Ascending aorta (tissue), 2 donors: ENCODE data around the gene SSU72. TPM values are rescaled to one million over a fixed set of nuclear protein-coding genes. Genes with fewer than 3 reads are reported as not detected.
"Not testable (repeated sequence)": the region's sequence is repeated elsewhere in the genome, so short reads cannot be mapped to it uniquely, and the experiment has no call there.

Experiments used
- DNase-seq, 2 donors: peaks; one replicate each; pipeline ENCODE4 v3.0.0-alpha.2; 2019; ENCODE audit warnings: low spot score in 2 of 2
- H3K27ac ChIP-seq, 2 donors: fragments of 200-600 bp; sonication (generic); one replicate each; pipeline ENCODE4 v1.5.1; 2016 to 2017; ENCODE audit warnings: mild to moderate bottlenecking in 1 of 2
- H3K27me3 ChIP-seq: fragments of 200-600 bp; sonication (generic); one replicate; pipeline ENCODE4 v1.5.1; 2017
- H3K36me3 ChIP-seq, 2 donors: fragments of 200-600 bp; sonication (generic); one replicate each; pipeline ENCODE4 v1.5.1; 2016
- H3K4me1 ChIP-seq, 2 donors: fragments of 200-600 bp; sonication (generic); one replicate each; pipeline ENCODE4 v1.5.1; 2016 to 2017; ENCODE audit warnings: mild to moderate bottlenecking in 1 of 2
- H3K4me3 ChIP-seq, 2 donors: fragments of 200-600 bp; sonication (generic); one replicate each; pipeline ENCODE4 v1.5.1; 2016 to 2017; ENCODE audit warnings: mild to moderate bottlenecking in 1 of 2
- H3K9me3 ChIP-seq, 2 donors: fragments of 200-600 bp; sonication (generic); one replicate each; pipeline ENCODE4 v1.5.1; 2016
- CTCF ChIP-seq, 3 experiments: fragments of 200-600 bp in 2 of 3; fragments of 450-650 bp in 1 of 3; sonication (generic) in 2 of 3; IDR thresholded peaks; one replicate each; pipeline ENCODE4 v1.5.1; 2016 to 2019; ENCODE audit warnings: antibody characterized with exemption in 3 of 3, mild to moderate bottlenecking in 1 of 3, moderate library complexity in 1 of 3
- intact Hi-C: fragments of 100-400 bp; cut with DNase I; formaldehyde crosslinking; loops from one replicate; pipeline ENCODE4 v1.15.1; 2023
- total RNA-seq: library from RNA; depleted of rRNA; stranded (reverse); fragments of >200 nt; gene quantifications from one replicate; pipeline ENCODE4 v1.1.0, GENCODE V29; 2016

Gene SSU72
- total RNA-seq, 1 donor from 2014 or later: 50.1 TPM

- Histone ChIP-seq H3K9me3 (peaks cover 0 to 12% of the 10 kb centered on the region in 2 donors), H3K27me3 (no peaks in the 10 kb centered on the region), H3K36me3 (peaks cover 21 to 34% of the 10 kb centered on the region in 2 donors), H3K4me1 (no peaks in the 10 kb centered on the region), H3K27ac (no peak overlapping the region), H3K4me3 (no peak overlapping the region)
- intact Hi-C loops: no loop called here
- DNase-seq: no peak
- TF ChIP-seq CTCF (IDR thresholded peaks at IDR 0.05): no peak
Measured at GRCh38 chr1:1528301-1529267, 46.1 kb downstream of the SSU72 start.

- Histone ChIP-seq H3K36me3 (peaks cover 21 to 35% of the 10 kb centered on the region in 2 donors), H3K27me3 (no peaks in the 10 kb centered on the region), H3K9me3 (peaks cover 0 to 12% of the 10 kb centered on the region in 2 donors), H3K27ac (no peak overlapping the region), H3K4me3 (no peak overlapping the region), H3K4me1 (no peaks in the 10 kb centered on the region)
- no peak for DNase-seq
- intact Hi-C loops: no loop called here
- TF ChIP-seq CTCF (IDR thresholded peaks at IDR 0.05): no peak
Measured at GRCh38 chr1:1527092-1527816, 47.4 kb downstream of the SSU72 start.

GRCh38 chr1:1526476-1526875 is 48.2 kb downstream of the SSU72 start:
- H3K4me1 ChIP-seq, H3K27ac ChIP-seq, H3K27me3 ChIP-seq, intact Hi-C loops, DNase-seq, H3K9me3 ChIP-seq, H3K4me3 ChIP-seq: not testable (repeated sequence)
- H3K36me3 ChIP-seq: peaks cover 27 to 39% of the 10 kb centered on the region in 2 donors

GRCh38 chr1:1524750-1525383 is 49.8 kb downstream of the SSU72 start:
- H3K27ac ChIP-seq, DNase-seq, H3K9me3 ChIP-seq, H3K27me3 ChIP-seq, H3K4me3 ChIP-seq, H3K4me1 ChIP-seq, intact Hi-C loops: not testable (repeated sequence)
- peaks cover 37 to 51% of the 10 kb centered on the region in 2 donors for H3K36me3 ChIP-seq

- H3K4me1 ChIP-seq, DNase-seq, H3K27me3 ChIP-seq, H3K4me3 ChIP-seq, H3K27ac ChIP-seq, H3K9me3 ChIP-seq, intact Hi-C loops: not testable (repeated sequence)
- peaks cover 40 to 41% of the 10 kb centered on the region in 2 donors for H3K36me3 ChIP-seq
Measured at GRCh38 chr1:1523651-1524050, 51.0 kb downstream of the SSU72 start.

- H3K4me3 ChIP-seq, H3K27ac ChIP-seq, H3K9me3 ChIP-seq, H3K4me1 ChIP-seq, H3K27me3 ChIP-seq, intact Hi-C loops, DNase-seq: not testable (repeated sequence)
- H3K36me3 ChIP-seq: peaks cover 36 to 38% of the 10 kb centered on the region in 2 donors
Measured at GRCh38 chr1:1523226-1523625, 51.4 kb downstream of the SSU72 start.

GRCh38 chr1:1522536-1522935 is 52.1 kb downstream of the SSU72 start:
- peaks cover 34 to 40% of the 10 kb centered on the region in 2 donors for H3K36me3 ChIP-seq
- intact Hi-C loops, H3K4me3 ChIP-seq, H3K4me1 ChIP-seq, H3K9me3 ChIP-seq, H3K27ac ChIP-seq, DNase-seq, H3K27me3 ChIP-seq: not testable (repeated sequence)
